ENCODE measurements around the gene TOE1. TPM values are rescaled to one million over a fixed set of nuclear protein-coding genes. Genes with fewer than 3 reads are reported as not detected.

TOE1 gene
- total RNA-seq, 1 experiment from 2014 or later, result 11.5 TPM

DNA sequence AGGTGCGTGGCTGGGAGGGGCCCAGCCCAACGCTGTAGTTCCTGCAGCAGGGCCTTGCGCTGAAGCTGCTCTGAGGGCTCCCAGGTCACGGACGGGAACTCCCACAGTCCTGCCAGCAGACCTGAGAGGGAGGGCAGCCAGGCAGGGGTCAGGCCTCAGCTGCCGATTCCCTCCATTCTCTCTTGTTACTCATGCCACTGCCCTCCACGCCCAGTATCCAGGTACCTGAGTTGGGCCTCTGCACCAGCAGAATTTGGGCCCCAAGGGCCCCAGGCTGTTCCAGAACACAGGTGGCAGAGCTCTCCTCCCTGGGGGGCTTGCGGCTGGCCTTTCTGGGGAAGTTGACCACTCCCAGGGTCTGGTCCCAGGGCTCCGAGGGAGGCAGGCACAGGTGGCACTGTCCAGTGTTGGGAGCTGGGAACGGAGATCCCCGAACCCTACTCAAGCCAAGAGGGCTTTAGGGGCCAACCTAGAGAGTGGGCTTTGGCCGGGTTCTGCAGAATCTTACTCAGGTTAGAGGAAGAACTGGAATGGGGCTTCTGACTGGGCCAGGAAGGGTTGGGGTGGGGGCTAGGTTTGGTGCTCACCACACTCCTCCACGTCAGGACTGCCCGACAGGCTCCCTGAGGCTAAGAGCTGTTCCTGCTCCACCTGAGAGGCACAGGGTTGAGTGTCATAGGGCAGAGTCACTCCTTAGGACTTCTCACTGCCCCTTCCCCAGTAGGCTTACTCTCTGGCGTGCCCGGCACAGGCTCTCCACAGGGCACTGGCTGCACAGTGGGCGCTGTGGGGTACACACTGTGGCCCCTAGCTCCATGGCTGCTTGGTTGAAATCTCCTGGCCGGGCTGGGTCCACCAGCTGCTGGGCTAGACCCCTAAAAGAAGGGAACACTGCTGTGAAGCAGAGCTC, 8.3 kb upstream of the TOE1 start:
- BruUV-seq (replicated peaks), result no TSS peak
- H2AFZ ChIP-seq (ENCODE audit: low read depth, low read length, poor library complexity, severe bottlenecking), result no peak overlapping the region
- ChIA-PET RAD21 (ENCODE audit: low non-redundant PET in 1 of 2, low total read pairs in 2 of 2, uncharacterized antibody in 2 of 2, unreplicated experiment in 2 of 2) (no interaction called here), POLR2A (interaction anchor here (0.6 kb wide), 1 partner anchor 28 kb away, joined by 3 read pairs; no protein-coding TSS in a partner anchor), CTCF (no interaction called here)
- peaks cover 10 to 29% of the 10 kb centered on the region in 2 experiments for H3K4me1 ChIP-seq (ENCODE audit: control insufficient read depth in 1 of 2, insufficient read depth in 2 of 2, low read length in 2 of 2)
- H3K27me3 ChIP-seq (ENCODE audit: insufficient read depth, low read length), result no peaks in the 10 kb centered on the region
- no peak overlapping the region for H3K27ac ChIP-seq (ENCODE audit: low read depth, low read length)
- no peaks in the 10 kb centered on the region for H3K9me2 ChIP-seq (ENCODE audit: insufficient read depth)
- H3K9me3 ChIP-seq (ENCODE audit: control insufficient read depth in 1 of 2, insufficient read depth in 1 of 2, low read depth in 1 of 2, low read length in 2 of 2), result no peaks in the 10 kb centered on the region
- intact Hi-C loops (cut with micrococcal nuclease), result no loop called here
- peaks cover 0 to 5% of the 10 kb centered on the region in 2 experiments; a peak in 1 of 4 replicates for H3K36me3 ChIP-seq (ENCODE audit: control insufficient read depth in 1 of 2, insufficient read depth in 2 of 2, low read length in 2 of 2)
- ATAC-seq (no peak), DNase-seq (ENCODE audit: low read depth, low spot score) (no peak)
- no peak overlapping the region for H3K4me3 ChIP-seq (replicated peaks in 1 of 2; ENCODE audit: low read depth in 1 of 2, low read length in 2 of 2)
- no peaks in the 10 kb centered on the region for H3K79me2 ChIP-seq (ENCODE audit: insufficient read depth, low read length)
- H3K4me2 ChIP-seq (ENCODE audit: low read length), result no peak overlapping the region
- H4K20me1 ChIP-seq (ENCODE audit: insufficient read depth), result no peaks in the 10 kb centered on the region
- TF ChIP-seq FOSL1 (IDR thresholded peaks at IDR 0.05; ENCODE audit: low read depth), result no peak
- no peak for TF ChIP-seq POLR2A (IDR thresholded peaks at IDR 0.05; ENCODE audit: borderline replicate concordance, extremely low read depth, insufficient read depth, insufficient read length)
- TF ChIP-seq MAX (IDR thresholded peaks at IDR 0.05), result no peak
- TF ChIP-seq EZH2 (IDR thresholded peaks at IDR 0.05), result no peak
- no peak for TF ChIP-seq JUND (IDR thresholded peaks at IDR 0.05)
- no peak for TF ChIP-seq POLR2AphosphoS5 (IDR thresholded peaks at IDR 0.05; ENCODE audit: low read depth, low read length)
- TF ChIP-seq CEBPB (IDR thresholded peaks at IDR 0.05; ENCODE audit: low read depth), result no peak
- H3K9ac ChIP-seq (ENCODE audit: low read length), result no peak overlapping the region

DNA sequence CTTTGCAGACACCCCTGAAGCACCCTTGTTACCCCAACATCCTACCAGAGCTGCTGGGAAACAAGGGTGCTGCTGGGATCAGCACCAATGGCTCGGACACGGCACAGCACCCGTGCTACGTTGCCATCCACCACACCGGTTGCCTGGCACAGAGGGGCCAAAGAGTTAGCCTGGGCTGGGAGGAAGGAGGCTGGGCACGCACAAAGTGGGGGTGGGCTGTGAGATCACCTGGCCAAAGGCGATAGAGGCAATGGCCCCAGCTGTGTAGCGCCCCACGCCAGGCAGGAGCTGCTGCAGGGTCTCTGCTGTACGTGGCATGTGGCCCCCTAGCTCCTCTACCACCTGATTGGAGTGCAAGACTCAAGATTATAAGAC, 7.6 kb upstream of the TOE1 start:
- Histone ChIP-seq H3K4me1 (ENCODE audit: control insufficient read depth in 1 of 2, insufficient read depth in 2 of 2, low read length in 2 of 2) (peaks cover 10 to 34% of the 10 kb centered on the region in 2 experiments), H3K9me3 (ENCODE audit: control insufficient read depth in 1 of 2, insufficient read depth in 1 of 2, low read depth in 1 of 2, low read length in 2 of 2) (no peaks in the 10 kb centered on the region), H3K9ac (ENCODE audit: low read length) (no peak overlapping the region), H3K4me2 (ENCODE audit: low read length) (no peak overlapping the region), H4K20me1 (ENCODE audit: insufficient read depth) (no peaks in the 10 kb centered on the region), H3K4me3 (replicated peaks in 1 of 2; ENCODE audit: low read depth in 1 of 2, low read length in 2 of 2) (no peak overlapping the region), H3K9me2 (ENCODE audit: insufficient read depth) (no peaks in the 10 kb centered on the region), H3K79me2 (ENCODE audit: insufficient read depth, low read length) (no peaks in the 10 kb centered on the region), H3K27ac (ENCODE audit: low read depth, low read length) (no peak overlapping the region), H2AFZ (ENCODE audit: low read depth, low read length, poor library complexity, severe bottlenecking) (no peak overlapping the region), H3K36me3 (ENCODE audit: control insufficient read depth in 1 of 2, insufficient read depth in 2 of 2, low read length in 2 of 2) (peaks cover 0 to 5% of the 10 kb centered on the region in 2 experiments; a peak in 1 of 4 replicates), H3K27me3 (ENCODE audit: insufficient read depth, low read length) (no peaks in the 10 kb centered on the region)
- TF ChIP-seq ZFX (IDR thresholded peaks at IDR 0.05) (no peak), CEBPB (IDR thresholded peaks at IDR 0.05; ENCODE audit: low read depth) (no peak)
- BruUV-seq (replicated peaks), result no TSS peak
- POLR2A ChIA-PET, result interaction anchor here (0.6 kb wide), 1 partner anchor 29 kb away, joined by 3 read pairs; no protein-coding TSS in a partner anchor
- DNase-seq (ENCODE audit: low read depth, low spot score) (no peak), ATAC-seq (no peak)
- CTCF ChIA-PET, result no interaction called here
- RAD21 ChIA-PET (ENCODE audit: low non-redundant PET in 1 of 2, low total read pairs in 2 of 2, uncharacterized antibody in 2 of 2, unreplicated experiment in 2 of 2), result no interaction called here
- intact Hi-C loops (cut with micrococcal nuclease), result no loop called here

Measured in HCT116 (cell line).